SK-N-SH treated with all-trans-retinoic acid at 6 μM for 48 hours (cell line): ENCODE data around the gene ABCD1.

Source experiments
- ATAC-seq: fragments of 200-7000 bp; cut with Tn5 transposase; 3 replicates; pipeline ENCODE4 v1.9.1; 2020; ENCODE audit warnings: mild to moderate bottlenecking, moderate library complexity
- ARNTL ChIP-seq: fragments of 450-650 bp; formaldehyde crosslinking; IDR thresholded peaks from 2 replicates; pipeline ENCODE4 v1.5.0; 2020; ENCODE audit warnings: low read depth, mild to moderate bottlenecking, moderate library complexity, borderline replicate concordance
- BACH2 ChIP-seq: fragments of 250-450 bp; sonication (Bioruptor Pico); IDR thresholded peaks from 2 replicates; pipeline ENCODE4 v1.9.0; 2021; ENCODE audit warnings: mild to moderate bottlenecking, borderline replicate concordance
- CSDC2 ChIP-seq: fragments of 250-450 bp; sonication (Bioruptor Pico); IDR thresholded peaks from 2 replicates; pipeline ENCODE4 v1.5.0; 2020; ENCODE audit warnings: mild to moderate bottlenecking, moderate library complexity
- ESRRG ChIP-seq: fragments of 250-450 bp; sonication (Bioruptor Pico); IDR thresholded peaks from 2 replicates; pipeline ENCODE4 v1.6.1; 2021; ENCODE audit warnings: mild to moderate bottlenecking
- GLIS3 ChIP-seq: fragments of 250-450 bp; sonication (Bioruptor Pico); IDR thresholded peaks from 2 replicates; pipeline ENCODE4 v1.5.0; 2020; ENCODE audit warnings: mild to moderate bottlenecking, moderate library complexity
- ISL1 ChIP-seq: fragments of 250-450 bp; sonication (Bioruptor Pico); IDR thresholded peaks from 2 replicates; pipeline ENCODE4 v2.1.2; 2022; ENCODE audit warnings: mild to moderate bottlenecking, moderate library complexity
- OSR1 ChIP-seq: fragments of 250-450 bp; sonication (Bioruptor Pico); IDR thresholded peaks from 2 replicates; pipeline ENCODE4 v1.8.0; 2022; ENCODE audit warnings: moderate library complexity, mild to moderate bottlenecking, inconsistent platforms
- PPARA ChIP-seq: fragments of 250-450 bp; sonication (Bioruptor Pico); IDR thresholded peaks from 2 replicates; pipeline ENCODE4 v1.5.0; 2020; ENCODE audit warnings: mild to moderate bottlenecking, borderline replicate concordance
- RARB ChIP-seq: fragments of 250-450 bp; sonication (Bioruptor Pico); IDR thresholded peaks from 2 replicates; pipeline ENCODE4 v1.8.0; 2021; ENCODE audit warnings: mild to moderate bottlenecking, moderate library complexity
- SNAI2 ChIP-seq: fragments of 250-450 bp; sonication (Bioruptor Pico); IDR thresholded peaks from 2 replicates; pipeline ENCODE4 v1.5.0; 2020; ENCODE audit warnings: mild to moderate bottlenecking, moderate library complexity
- TCF4 ChIP-seq: fragments of 250-450 bp; sonication (Bioruptor Pico); IDR thresholded peaks from 2 replicates; pipeline ENCODE4 v1.8.0; 2021; ENCODE audit warnings: mild to moderate bottlenecking, moderate library complexity, borderline replicate concordance
- TOX ChIP-seq: fragments of 250-450 bp; sonication (Bioruptor Pico); IDR thresholded peaks from 2 replicates; pipeline ENCODE4 v1.8.0; 2021; ENCODE audit warnings: mild to moderate bottlenecking, moderate library complexity, borderline replicate concordance
- ZC3H10 ChIP-seq: fragments of 250-450 bp; sonication (Bioruptor Pico); IDR thresholded peaks from 2 replicates; pipeline ENCODE4 v1.5.1; 2021; ENCODE audit warnings: mild to moderate bottlenecking, moderate library complexity
- ZFP3 ChIP-seq: fragments of 250-450 bp; sonication (Bioruptor Pico); IDR thresholded peaks from 2 replicates; pipeline ENCODE4 v1.5.0; 2020; ENCODE audit warnings: mild to moderate bottlenecking, moderate library complexity
- ZFP30 ChIP-seq: fragments of 450-650 bp; formaldehyde crosslinking; IDR thresholded peaks from 2 replicates; pipeline ENCODE4 v1.5.0; 2022; ENCODE audit warnings: mild to moderate bottlenecking, moderate library complexity
- ZNF565 ChIP-seq: fragments of 450-650 bp; formaldehyde crosslinking; conservative IDR thresholded peaks from 2 replicates; pipeline ENCODE4 v1.5.0; 2020; ENCODE audit warnings: low read depth, mild to moderate bottlenecking, moderate library complexity
- ZNF70 ChIP-seq: fragments of 450-650 bp; formaldehyde crosslinking; IDR thresholded peaks from 2 replicates; pipeline ENCODE4 v1.5.0; 2020; ENCODE audit warnings: mild to moderate bottlenecking, moderate library complexity
- ZNF8 ChIP-seq: fragments of 450-650 bp; formaldehyde crosslinking; IDR thresholded peaks from 2 replicates; pipeline ENCODE4 v1.5.0; 2020; ENCODE audit warnings: mild to moderate bottlenecking, moderate library complexity
- TF ChIP-seq, protein P1 (sequence below): fragments of 250-450 bp; sonication (Bioruptor Pico); IDR thresholded peaks from 2 replicates; pipeline ENCODE4 v1.5.1; 2021; ENCODE audit warnings: mild to moderate bottlenecking, moderate library complexity
- TF ChIP-seq, protein P2 (sequence below): fragments of 250-450 bp; sonication (Bioruptor Pico); IDR thresholded peaks from 2 replicates; pipeline ENCODE4 v1.5.0; 2020; ENCODE audit warnings: mild to moderate bottlenecking, moderate library complexity
- TF ChIP-seq, protein P3 (sequence below): fragments of 250-450 bp; sonication (Bioruptor Pico); IDR thresholded peaks from 2 replicates; pipeline ENCODE4 v1.8.0; 2020; ENCODE audit warnings: mild to moderate bottlenecking, moderate library complexity, borderline replicate concordance
- TF ChIP-seq, protein P4 (sequence below): fragments of 250-450 bp; sonication (Bioruptor Pico); IDR thresholded peaks from 2 replicates; pipeline ENCODE4 v1.5.1; 2020; ENCODE audit warnings: low read depth, mild to moderate bottlenecking, moderate library complexity
- TF ChIP-seq, protein P5 (sequence below): fragments of 250-450 bp; sonication (Bioruptor Pico); IDR thresholded peaks from 2 replicates; pipeline ENCODE4 v1.8.0; 2021; ENCODE audit warnings: low read depth, mild to moderate bottlenecking, moderate library complexity, borderline replicate concordance

Gene ABCD1

DNA sequence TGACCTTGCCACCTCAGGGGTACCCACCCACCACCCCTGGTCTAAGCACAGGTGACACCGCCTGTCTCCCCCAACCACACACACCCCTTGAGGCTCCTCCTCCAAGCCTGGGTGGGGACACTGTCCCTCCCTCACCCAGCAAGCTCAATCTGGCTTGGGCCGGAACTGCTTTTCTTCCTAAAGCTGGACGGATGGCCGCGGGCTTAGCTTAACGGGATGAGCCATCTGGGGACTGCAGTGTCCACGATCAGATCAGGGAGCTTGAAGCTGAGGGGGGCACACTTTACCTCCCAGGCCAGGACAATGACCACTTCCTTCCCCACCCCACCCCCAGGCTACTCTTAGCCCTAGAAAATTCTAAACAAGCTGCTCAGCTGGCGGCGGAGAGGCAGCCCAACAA, 37.9 kb upstream of the ABCD1 start:
- ATAC-seq, result no peak
- no peak for TF ChIP-seq ARNTL
- no peak for TF ChIP-seq OSR1
- TF ChIP-seq ZNF70 (CRISPR knock-in tag), result no peak
- no peak for TF ChIP-seq ZNF565 (CRISPR knock-in tag)
- TF ChIP-seq RARB (CRISPR knock-in tag), result no peak
- no peak for TF ChIP-seq CSDC2
- no peak for TF ChIP-seq ZC3H10 (CRISPR knock-in tag)
- TF ChIP-seq TCF4 (CRISPR knock-in tag), result no peak
- TF ChIP-seq SNAI2 (CRISPR knock-in tag), result no peak
- TF ChIP-seq, protein P1, sequence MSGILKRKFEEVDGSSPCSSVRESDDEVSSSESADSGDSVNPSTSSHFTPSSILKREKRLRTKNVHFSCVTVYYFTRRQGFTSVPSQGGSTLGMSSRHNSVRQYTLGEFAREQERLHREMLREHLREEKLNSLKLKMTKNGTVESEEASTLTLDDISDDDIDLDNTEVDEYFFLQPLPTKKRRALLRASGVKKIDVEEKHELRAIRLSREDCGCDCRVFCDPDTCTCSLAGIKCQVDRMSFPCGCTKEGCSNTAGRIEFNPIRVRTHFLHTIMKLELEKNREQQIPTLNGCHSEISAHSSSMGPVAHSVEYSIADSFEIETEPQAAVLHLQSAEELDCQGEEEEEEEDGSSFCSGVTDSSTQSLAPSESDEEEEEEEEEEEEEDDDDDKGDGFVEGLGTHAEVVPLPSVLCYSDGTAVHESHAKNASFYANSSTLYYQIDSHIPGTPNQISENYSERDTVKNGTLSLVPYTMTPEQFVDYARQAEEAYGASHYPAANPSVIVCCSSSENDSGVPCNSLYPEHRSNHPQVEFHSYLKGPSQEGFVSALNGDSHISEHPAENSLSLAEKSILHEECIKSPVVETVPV (CRISPR knock-in tag), result no peak
- no peak for TF ChIP-seq BACH2 (CRISPR knock-in tag)
- TF ChIP-seq, protein P2, sequence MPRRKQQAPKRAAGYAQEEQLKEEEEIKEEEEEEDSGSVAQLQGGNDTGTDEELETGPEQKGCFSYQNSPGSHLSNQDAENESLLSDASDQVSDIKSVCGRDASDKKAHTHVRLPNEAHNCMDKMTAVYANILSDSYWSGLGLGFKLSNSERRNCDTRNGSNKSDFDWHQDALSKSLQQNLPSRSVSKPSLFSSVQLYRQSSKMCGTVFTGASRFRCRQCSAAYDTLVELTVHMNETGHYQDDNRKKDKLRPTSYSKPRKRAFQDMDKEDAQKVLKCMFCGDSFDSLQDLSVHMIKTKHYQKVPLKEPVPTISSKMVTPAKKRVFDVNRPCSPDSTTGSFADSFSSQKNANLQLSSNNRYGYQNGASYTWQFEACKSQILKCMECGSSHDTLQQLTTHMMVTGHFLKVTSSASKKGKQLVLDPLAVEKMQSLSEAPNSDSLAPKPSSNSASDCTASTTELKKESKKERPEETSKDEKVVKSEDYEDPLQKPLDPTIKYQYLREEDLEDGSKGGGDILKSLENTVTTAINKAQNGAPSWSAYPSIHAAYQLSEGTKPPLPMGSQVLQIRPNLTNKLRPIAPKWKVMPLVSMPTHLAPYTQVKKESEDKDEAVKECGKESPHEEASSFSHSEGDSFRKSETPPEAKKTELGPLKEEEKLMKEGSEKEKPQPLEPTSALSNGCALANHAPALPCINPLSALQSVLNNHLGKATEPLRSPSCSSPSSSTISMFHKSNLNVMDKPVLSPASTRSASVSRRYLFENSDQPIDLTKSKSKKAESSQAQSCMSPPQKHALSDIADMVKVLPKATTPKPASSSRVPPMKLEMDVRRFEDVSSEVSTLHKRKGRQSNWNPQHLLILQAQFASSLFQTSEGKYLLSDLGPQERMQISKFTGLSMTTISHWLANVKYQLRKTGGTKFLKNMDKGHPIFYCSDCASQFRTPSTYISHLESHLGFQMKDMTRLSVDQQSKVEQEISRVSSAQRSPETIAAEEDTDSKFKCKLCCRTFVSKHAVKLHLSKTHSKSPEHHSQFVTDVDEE (CRISPR knock-in tag), result no peak
- no peak for TF ChIP-seq PPARA (CRISPR knock-in tag)
- TF ChIP-seq ZFP3 (CRISPR knock-in tag), result no peak
- TF ChIP-seq ZFP30 (CRISPR knock-in tag), result no peak
- TF ChIP-seq ZNF8 (CRISPR knock-in tag), result no peak
- TF ChIP-seq, protein P3, sequence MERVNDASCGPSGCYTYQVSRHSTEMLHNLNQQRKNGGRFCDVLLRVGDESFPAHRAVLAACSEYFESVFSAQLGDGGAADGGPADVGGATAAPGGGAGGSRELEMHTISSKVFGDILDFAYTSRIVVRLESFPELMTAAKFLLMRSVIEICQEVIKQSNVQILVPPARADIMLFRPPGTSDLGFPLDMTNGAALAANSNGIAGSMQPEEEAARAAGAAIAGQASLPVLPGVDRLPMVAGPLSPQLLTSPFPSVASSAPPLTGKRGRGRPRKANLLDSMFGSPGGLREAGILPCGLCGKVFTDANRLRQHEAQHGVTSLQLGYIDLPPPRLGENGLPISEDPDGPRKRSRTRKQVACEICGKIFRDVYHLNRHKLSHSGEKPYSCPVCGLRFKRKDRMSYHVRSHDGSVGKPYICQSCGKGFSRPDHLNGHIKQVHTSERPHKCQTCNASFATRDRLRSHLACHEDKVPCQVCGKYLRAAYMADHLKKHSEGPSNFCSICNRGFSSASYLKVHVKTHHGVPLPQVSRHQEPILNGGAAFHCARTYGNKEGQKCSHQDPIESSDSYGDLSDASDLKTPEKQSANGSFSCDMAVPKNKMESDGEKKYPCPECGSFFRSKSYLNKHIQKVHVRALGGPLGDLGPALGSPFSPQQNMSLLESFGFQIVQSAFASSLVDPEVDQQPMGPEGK (CRISPR knock-in tag), result no peak

DNA sequence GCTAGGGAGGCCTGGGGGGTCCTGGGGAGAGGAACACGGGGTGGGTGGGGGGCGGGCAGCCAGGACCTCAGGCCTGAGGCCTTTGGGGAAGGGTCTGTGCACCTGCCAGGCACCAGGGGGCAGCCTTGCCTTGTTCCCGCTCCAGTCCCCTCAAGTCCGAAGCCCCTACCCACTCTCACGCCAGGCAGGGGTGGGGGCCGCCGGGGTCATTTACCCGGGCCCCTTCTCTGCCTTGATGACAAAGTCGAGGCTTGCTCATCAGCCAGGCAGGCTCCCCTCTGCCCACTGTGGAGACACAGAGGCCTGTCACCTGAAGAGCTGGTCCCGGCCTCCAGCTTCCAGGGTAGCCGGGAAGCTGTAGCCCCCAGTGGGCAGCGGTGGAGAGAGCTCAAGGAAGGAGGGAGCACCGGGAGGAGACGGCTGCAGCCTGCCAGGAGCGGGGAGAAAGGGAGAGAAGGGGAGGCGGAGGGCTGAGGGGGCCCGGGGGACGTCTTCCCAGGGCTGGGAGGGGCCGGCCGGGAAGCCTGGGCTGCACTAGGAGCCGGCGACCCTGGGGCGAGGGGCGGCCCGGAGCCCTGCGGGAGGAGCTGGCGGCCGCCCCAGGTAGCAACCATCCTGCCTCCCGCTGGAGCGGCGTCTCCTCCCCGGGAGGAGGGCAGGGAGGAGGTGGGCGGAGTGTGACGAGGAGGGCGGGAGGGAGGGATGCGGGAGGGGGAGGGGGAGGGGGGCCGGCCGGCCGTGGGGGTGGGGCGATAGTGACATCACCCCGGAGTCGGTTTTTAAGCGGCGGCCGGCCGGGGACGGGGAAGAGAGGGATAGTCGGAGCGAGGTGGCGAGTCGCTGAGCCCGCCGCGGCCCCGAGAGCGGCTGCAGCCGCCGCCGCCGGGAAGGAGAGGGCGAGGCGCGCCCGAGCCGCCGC, 37.3 kb upstream of the ABCD1 start, which contains the start of gene SLC6A8:
Gene SLC6A8 (plus strand): TSS at position 806 of the 919 bp plus-strand sequence. CDS start 649 bp downstream, outside the sequence.
- peak; percentile 34 for ATAC-seq
- TF ChIP-seq, protein P4, sequence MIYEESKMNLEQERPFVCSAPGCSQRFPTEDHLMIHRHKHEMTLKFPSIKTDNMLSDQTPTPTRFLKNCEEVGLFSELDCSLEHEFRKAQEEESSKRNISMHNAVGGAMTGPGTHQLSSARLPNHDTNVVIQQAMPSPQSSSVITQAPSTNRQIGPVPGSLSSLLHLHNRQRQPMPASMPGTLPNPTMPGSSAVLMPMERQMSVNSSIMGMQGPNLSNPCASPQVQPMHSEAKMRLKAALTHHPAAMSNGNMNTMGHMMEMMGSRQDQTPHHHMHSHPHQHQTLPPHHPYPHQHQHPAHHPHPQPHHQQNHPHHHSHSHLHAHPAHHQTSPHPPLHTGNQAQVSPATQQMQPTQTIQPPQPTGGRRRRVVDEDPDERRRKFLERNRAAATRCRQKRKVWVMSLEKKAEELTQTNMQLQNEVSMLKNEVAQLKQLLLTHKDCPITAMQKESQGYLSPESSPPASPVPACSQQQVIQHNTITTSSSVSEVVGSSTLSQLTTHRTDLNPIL, result no peak
- TF ChIP-seq TOX (CRISPR knock-in tag) (no peak), PPARA (CRISPR knock-in tag) (no peak), CSDC2 (no peak), ZFP3 (CRISPR knock-in tag) (no peak), ZNF565 (CRISPR knock-in tag) (no peak), ISL1 (CRISPR knock-in tag) (no peak), SNAI2 (CRISPR knock-in tag) (no peak), TCF4 (CRISPR knock-in tag) (no peak), GLIS3 (CRISPR knock-in tag) (no peak), ARNTL (no peak), RARB (CRISPR knock-in tag) (no peak), ESRRG (CRISPR knock-in tag) (no peak), ZNF70 (CRISPR knock-in tag) (no peak), BACH2 (CRISPR knock-in tag) (no peak), ZFP30 (CRISPR knock-in tag) (no peak)
- TF ChIP-seq, protein P5, sequence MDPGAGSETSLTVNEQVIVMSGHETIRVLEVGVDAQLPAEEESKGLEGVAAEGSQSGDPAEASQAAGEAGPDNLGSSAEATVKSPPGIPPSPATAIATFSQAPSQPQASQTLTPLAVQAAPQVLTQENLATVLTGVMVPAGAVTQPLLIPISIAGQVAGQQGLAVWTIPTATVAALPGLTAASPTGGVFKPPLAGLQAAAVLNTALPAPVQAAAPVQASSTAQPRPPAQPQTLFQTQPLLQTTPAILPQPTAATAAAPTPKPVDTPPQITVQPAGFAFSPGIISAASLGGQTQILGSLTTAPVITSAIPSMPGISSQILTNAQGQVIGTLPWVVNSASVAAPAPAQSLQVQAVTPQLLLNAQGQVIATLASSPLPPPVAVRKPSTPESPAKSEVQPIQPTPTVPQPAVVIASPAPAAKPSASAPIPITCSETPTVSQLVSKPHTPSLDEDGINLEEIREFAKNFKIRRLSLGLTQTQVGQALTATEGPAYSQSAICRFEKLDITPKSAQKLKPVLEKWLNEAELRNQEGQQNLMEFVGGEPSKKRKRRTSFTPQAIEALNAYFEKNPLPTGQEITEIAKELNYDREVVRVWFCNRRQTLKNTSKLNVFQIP (CRISPR knock-in tag), result no peak
- TF ChIP-seq, protein P2 (CRISPR knock-in tag), result no peak
- TF ChIP-seq, protein P3 (CRISPR knock-in tag), result no peak
